IPS DF 6.9 (cell line): Measurements from ENCODE around the gene GRID1.

Experiments used
- DNase-seq: peaks from one replicate; pipeline ENCODE4 v3.0.0-alpha.2; 2013; ENCODE audit warnings: low read depth, low spot score
- H3K27ac ChIP-seq: one replicate; pipeline ENCODE4 v1.5.1; 2013; ENCODE audit warnings: low read length, control low read depth
- H3K27me3 ChIP-seq: 2 replicates; pipeline ENCODE4 v1.6.1; 2013; ENCODE audit warnings: mild to moderate bottlenecking, low read length; ENCODE audit not compliant: control insufficient read depth, insufficient read depth
- H3K36me3 ChIP-seq: 2 replicates; pipeline ENCODE4 v1.6.1; 2013; ENCODE audit warnings: low read length; ENCODE audit not compliant: control insufficient read depth, insufficient read depth
- H3K4me1 ChIP-seq: 2 replicates; pipeline ENCODE4 v1.6.1; 2013; ENCODE audit warnings: low read length; ENCODE audit not compliant: control insufficient read depth, insufficient read depth
- H3K4me3 ChIP-seq: 2 replicates; pipeline ENCODE4 v1.5.1; 2013; ENCODE audit warnings: mild to moderate bottlenecking, low read length
- H3K9me3 ChIP-seq: 2 replicates; pipeline ENCODE4 v1.6.1; 2013; ENCODE audit warnings: low read length, inconsistent platforms; ENCODE audit not compliant: control insufficient read depth, insufficient read depth
- WGBS: extraction: QIAGEN DNeasy Blood & Tissue Kit; methylation state at CpG from one replicate; pipeline ENCODE4 v1.1.7; 2013; ENCODE audit warnings: mixed read lengths, missing lambda C conversion rate; ENCODE audit not compliant: insufficient read length, insufficient coverage; 5-methylcytosine and 5-hydroxymethylcytosine counted together

GRID1 gene

DNA sequence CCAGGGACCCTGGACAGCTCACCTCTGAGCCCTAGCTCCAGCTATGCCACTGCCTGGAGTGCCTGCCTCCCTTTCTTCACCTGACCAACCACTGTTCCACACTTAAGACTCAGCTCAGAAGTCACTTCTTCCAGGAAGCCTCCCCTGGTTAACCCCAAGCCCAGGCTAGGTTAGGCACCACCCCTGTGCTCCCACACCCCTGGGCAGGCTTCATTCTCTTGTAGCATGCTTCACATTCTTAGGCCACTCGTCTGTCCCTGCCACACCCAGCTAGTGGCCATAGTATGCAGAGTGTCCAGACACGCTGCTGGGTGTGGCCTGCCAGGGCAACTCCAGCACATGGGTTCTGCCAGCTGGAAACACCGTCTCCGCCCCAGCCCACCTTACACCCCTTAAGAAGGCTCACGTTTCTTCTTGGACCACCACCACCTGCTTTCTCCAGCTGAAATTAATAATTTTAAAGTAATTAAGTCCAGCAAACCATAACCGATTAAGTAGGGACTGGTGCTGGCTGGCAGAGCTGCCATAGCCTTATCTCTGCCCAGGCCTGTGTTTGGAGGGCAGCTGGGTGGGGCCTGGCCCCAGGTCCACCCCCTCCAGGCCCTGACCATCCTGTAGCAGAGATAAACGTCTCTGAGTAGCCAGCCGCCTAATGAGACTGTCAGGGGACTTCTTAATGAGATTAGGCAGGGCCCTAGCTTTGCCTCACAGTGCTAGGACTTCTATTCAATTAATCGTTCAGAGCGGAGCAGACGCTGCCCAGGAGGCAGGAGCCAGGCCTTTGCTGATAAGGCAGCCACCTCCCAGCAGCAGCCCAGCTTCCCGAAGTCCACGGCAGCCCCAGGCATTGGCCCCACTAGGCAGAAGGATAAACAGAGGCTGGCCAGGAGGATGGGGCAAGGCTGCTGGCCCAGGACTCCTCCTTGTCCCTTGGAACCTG lies 20.5 kb downstream of the GRID1 start:
- H3K9me3 ChIP-seq: no peaks in the 10 kb centered on the region
- H3K36me3 ChIP-seq: no peaks in the 10 kb centered on the region
- WGBS: no CpG with 5 or more reads among the region's 13 CpGs
- no peak overlapping the region for H3K4me3 ChIP-seq
- no peak for DNase-seq
- H3K4me1 ChIP-seq: no peaks in the 10 kb centered on the region
- no peaks in the 10 kb centered on the region for H3K27me3 ChIP-seq
- no peak overlapping the region for H3K27ac ChIP-seq

DNA sequence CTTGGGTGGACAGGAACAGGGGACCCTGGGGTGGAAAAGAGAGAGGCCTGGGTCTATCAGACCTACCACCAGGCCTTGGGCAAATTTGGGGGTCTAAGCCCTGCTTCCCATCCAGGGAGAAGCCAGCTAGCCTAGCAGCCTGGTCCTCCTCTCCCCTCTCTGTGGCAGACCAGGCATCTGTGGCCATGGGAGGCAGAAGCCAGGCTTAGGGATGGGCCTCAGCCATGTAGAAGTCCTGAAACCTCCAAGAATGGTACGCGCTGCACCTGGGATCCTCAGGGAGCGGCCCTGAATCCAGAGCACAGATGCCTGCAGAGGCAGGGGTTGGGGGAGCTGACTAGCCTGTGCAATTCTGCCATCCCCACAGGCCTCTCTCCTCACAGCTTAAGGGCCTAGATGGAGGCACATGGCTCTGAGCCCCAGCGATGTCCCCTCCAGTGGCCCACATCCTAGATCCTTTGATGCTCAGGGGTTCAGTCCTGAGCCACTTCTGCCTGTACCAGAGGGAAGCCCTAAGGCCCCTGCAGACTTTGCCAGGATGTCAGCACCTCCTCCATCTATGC lies 21.2 kb downstream of the GRID1 start:
- Histone ChIP-seq H3K4me3 (no peak overlapping the region), H3K9me3 (no peaks in the 10 kb centered on the region), H3K36me3 (no peaks in the 10 kb centered on the region), H3K27me3 (no peaks in the 10 kb centered on the region), H3K27ac (no peak overlapping the region), H3K4me1 (peaks cover 3% of the 10 kb centered on the region; the same call in 1 of the 2 replicates)
- WGBS: no CpG with 5 or more reads among the region's 4 CpGs
- DNase-seq: no peak

DNA sequence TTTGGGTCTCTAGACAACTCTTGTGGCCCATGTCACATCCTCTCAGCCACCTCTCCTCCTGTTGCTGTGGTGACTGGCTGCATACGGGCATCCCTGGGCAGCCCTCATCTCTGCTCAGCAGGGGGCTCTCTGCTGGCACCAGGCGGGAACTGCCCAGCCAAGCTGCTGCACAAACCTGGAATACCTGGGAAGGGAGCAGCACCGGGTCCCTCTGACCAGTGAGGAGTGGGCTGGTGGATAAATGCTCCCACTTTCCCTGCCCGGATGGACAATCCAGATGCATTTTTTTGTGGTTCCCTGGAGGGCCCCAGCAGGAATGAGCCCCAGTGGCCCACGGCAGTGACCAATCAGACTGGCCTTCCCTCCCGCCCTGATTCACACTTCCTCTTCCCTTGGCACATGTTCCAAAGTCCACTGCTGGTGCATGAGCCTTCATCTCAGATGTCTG lies 21.9 kb downstream of the GRID1 start:
- Histone ChIP-seq H3K9me3 (no peaks in the 10 kb centered on the region), H3K27me3 (no peaks in the 10 kb centered on the region), H3K4me1 (peaks cover 3% of the 10 kb centered on the region; the same call in 1 of the 2 replicates), H3K27ac (no peak overlapping the region), H3K36me3 (no peaks in the 10 kb centered on the region), H3K4me3 (no peak overlapping the region)
- WGBS: no CpG with 5 or more reads among the region's 6 CpGs
- DNase-seq: no peak

DNA sequence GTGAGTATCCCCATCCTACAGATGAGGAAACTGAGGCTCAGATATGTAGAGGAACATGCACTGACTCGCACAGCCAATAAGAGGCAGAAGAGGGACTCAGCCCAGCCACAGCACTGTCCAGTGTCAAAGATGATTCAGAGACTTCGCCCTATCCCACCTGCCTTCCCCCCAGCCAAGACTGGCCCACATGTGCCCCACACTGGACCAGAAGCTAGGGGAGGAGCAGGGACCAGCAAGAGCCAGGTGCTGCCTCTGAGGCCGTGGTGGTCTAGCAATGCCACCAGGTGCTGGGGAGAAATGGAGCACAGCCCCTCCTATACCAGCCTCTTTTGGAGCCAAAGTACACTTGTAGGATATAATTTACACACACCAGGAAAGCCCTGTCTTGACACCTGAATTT lies 22.3 kb downstream of the GRID1 start:
- H3K27me3 ChIP-seq: no peaks in the 10 kb centered on the region
- WGBS: no CpG with 5 or more reads among the region's 3 CpGs
- H3K27ac ChIP-seq: no peak overlapping the region
- DNase-seq: no peak
- H3K4me1 ChIP-seq: peaks cover 3% of the 10 kb centered on the region; the same call in 1 of the 2 replicates
- H3K9me3 ChIP-seq: no peaks in the 10 kb centered on the region
- H3K36me3 ChIP-seq: no peaks in the 10 kb centered on the region
- no peak overlapping the region for H3K4me3 ChIP-seq

DNA sequence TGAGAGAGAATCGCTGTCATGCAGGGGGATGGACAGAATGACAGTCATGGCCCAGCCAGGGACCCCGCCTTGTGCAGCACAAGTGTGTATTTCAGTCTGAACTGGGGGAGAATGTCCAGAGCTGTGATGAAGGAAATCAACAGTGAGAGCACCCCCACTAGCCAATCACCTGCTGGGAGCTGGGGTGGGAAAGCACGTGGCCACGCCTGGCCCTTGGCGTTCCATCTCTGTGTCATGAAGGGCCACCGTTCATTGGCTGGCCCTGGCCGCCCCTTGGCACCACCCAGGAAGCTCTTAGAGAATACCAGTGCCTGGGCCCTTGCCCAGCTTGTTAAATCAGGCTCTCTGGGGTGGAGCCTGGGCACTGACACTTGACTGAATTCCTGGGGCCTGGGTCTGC lies 22.8 kb downstream of the GRID1 start:
- Histone ChIP-seq H3K4me3 (no peak overlapping the region), H3K27ac (no peak overlapping the region), H3K27me3 (no peaks in the 10 kb centered on the region), H3K36me3 (no peaks in the 10 kb centered on the region), H3K9me3 (no peaks in the 10 kb centered on the region), H3K4me1 (peaks cover 3% of the 10 kb centered on the region; the same call in 1 of the 2 replicates)
- no CpG with 5 or more reads among the region's 7 CpGs for WGBS
- DNase-seq: no peak

DNA sequence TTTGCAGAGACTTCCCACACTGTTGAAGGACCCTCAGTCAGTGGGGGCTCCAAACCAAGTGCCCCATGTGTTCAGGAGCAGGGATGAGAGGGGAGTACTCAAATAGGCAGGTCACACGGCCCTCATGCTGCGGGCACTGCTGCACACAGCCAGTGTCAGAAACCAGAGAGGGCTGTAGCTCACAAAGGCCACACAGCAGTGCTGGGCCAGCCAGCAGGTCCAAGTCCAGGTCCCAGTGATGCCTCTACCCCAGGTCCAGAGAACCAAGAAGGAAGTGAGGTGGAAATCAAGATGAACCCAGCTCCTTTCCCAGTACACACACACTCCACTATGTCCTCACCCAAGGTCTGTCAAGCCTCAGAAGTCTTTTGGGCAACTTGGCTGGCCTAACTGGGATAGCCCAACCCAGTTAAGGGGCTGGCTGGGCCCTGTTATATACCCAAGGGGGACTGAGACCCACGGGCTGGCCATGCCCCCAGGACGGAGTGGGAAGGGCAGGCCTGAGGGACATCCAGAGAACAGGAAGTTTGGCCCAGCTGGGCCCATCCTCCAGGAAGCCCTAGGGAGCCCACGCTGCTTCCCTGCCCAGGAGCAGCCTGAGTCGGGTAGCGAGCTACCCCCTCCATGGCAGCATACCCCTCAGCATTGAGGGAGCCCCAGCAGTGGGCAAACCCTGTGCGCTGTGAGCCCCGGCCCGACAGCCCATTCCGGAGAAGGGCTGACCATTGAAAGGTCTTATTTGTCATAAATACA lies 24.3 kb downstream of the GRID1 start:
- H3K4me1 ChIP-seq: peaks cover 3% of the 10 kb centered on the region; the same call in 1 of the 2 replicates
- no peak overlapping the region for H3K4me3 ChIP-seq
- no peak for DNase-seq
- H3K27me3 ChIP-seq: no peaks in the 10 kb centered on the region
- H3K9me3 ChIP-seq: no peaks in the 10 kb centered on the region
- WGBS: no CpG with 5 or more reads among the region's 11 CpGs
- no peak overlapping the region for H3K27ac ChIP-seq
- no peaks in the 10 kb centered on the region for H3K36me3 ChIP-seq

DNA sequence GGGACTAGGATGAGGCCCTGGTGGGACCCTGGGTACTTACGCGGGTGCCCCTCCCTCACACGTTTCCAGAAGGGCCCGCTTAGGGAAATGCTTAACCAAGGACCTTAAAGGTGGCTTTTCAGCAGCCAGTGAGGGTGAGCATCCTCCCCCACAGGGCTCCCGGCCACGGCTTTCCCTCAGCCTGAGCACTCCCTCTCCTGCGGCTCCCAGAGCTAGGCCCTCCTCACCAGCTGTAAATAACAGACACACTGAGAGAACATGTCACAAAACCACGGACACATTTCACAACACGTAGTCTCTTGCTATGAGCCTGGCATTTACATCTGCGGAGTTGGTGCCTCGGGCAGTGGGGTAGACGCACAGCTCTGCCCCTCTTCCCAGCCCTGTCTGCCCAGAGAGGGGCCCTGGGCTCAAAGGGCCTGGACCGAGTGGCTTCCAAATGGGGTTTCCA lies 25.2 kb downstream of the GRID1 start:
- H3K9me3 ChIP-seq: no peaks in the 10 kb centered on the region
- WGBS: no CpG with 5 or more reads among the region's 13 CpGs
- no peaks in the 10 kb centered on the region for H3K36me3 ChIP-seq
- H3K27me3 ChIP-seq: no peaks in the 10 kb centered on the region
- no peak overlapping the region for H3K4me3 ChIP-seq
- DNase-seq: no peak
- peaks cover 3% of the 10 kb centered on the region; the same call in 1 of the 2 replicates for H3K4me1 ChIP-seq
- H3K27ac ChIP-seq: no peak overlapping the region

DNA sequence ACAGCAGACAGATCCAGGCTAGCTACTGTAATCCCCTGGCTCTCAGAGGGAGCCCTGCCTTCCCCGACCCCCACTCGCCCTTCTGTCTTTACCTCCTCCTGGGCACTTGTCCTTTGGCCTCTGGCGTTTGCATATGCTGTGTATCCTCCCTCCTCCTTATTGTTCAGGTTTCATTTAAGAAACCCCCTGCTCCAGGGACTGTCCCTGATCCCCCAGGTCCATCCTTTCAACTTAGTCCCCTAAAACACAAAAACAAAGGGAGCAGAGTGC lies 25.7 kb downstream of the GRID1 start:
- no peaks in the 10 kb centered on the region for H3K9me3 ChIP-seq
- H3K4me3 ChIP-seq: no peak overlapping the region
- no peaks in the 10 kb centered on the region for H3K27me3 ChIP-seq
- peaks cover 3% of the 10 kb centered on the region; the same call in 1 of the 2 replicates for H3K4me1 ChIP-seq
- WGBS: no CpG with 5 or more reads among the region's 3 CpGs
- no peak for DNase-seq
- H3K27ac ChIP-seq: no peak overlapping the region
- no peaks in the 10 kb centered on the region for H3K36me3 ChIP-seq

DNA sequence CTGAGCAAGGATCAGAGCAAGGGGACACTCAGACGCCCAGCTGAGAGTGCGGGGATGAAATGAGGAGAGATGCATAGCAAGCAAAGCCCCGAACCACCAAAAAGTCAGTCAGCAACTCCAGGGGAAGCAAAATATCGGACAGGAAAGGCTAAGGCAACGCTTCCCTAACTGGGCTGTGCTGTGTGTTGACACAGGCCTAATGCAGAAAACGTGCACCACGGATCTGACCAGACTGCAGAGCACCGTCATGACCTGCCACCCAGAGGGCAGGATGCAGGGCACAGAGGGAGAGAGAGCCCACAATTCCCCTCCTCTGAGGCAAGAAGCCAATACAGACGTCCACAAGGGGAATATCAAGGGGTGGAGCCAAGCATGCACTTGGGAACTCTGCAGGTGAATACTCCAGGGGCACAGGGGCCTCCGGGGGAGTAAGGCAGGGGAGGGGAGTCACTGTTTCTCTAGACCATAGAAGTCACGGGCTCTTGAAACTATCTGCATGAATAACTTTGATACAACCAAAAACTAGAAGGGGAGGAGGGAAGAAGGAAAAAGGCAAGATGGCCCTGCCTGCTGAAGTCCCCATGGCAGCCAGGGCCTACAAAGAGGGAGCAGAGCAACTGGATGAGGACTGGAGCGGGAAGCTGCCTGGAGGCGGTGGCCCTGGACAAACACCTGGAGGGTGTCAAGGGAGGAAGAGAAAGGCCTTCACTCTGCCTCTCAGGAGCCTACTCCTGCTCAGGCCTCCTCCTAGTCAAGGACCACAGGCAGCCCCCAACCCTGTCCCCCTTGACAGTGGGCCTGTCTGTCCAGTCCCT lies 26.2 kb downstream of the GRID1 start:
- Histone ChIP-seq H3K27ac (no peak overlapping the region), H3K4me3 (no peak overlapping the region), H3K36me3 (no peaks in the 10 kb centered on the region), H3K9me3 (no peaks in the 10 kb centered on the region), H3K27me3 (no peaks in the 10 kb centered on the region), H3K4me1 (peaks cover 3% of the 10 kb centered on the region; the same call in 1 of the 2 replicates)
- no CpG with 5 or more reads among the region's 13 CpGs for WGBS
- no peak for DNase-seq
